A673 (cell line): ENCODE measurements around the gene NDUFB2. TPM values are rescaled to one million over a fixed set of nuclear protein-coding genes. Genes with fewer than 3 reads are reported as not detected.

ENCODE experiments used
- Bru-seq: library from RNA; stranded (reverse); fragments of 400-500 nt; gene quantifications from one replicate; lab custom pipeline; 2021; lab: Mats Ljungman, UMichigan
- BruChase-seq, 2 experiments: library from RNA; stranded (reverse); fragments of 400-500 nt; gene quantifications; one replicate each; lab custom pipeline; 2021; lab: Mats Ljungman, UMichigan
- BruUV-seq: library from RNA; stranded (reverse); fragments of 400-500 nt; replicated peaks from 2 replicates; lab custom pipeline; 2021; lab: Mats Ljungman, UMichigan
- CTCF ChIA-PET: fragments of 300-600 bp; sonication (Branson Sonifier 250); formaldehyde crosslinking; loops from one replicate; lab custom pipeline; 2022; ENCODE audit warnings: antibody characterized with exemption; lab: Charles Lee
- POLR2A ChIA-PET: fragments of 300-600 bp; sonication (Branson Sonifier 250); formaldehyde crosslinking; loops from one replicate; lab custom pipeline; 2022; ENCODE audit warnings: antibody characterized with exemption; ENCODE audit not compliant: low non-redundant PET; lab: Charles Lee
- DNase-seq: peaks from one replicate; pipeline ENCODE4 v3.0.0-alpha.2; 2015; ENCODE audit warnings: low spot score
- H3K27ac ChIP-seq: fragments of 200-600 bp; sonication (generic); 2 replicates; pipeline ENCODE4 v1.5.1; 2016; ENCODE audit warnings: mixed run types, low read depth, mild to moderate bottlenecking, mixed read lengths, antibody characterized with exemption, low read length; ENCODE audit not compliant: poor library complexity, severe bottlenecking
- H3K27me3 ChIP-seq: fragments of 200-600 bp; sonication (generic); replicated peaks from 2 replicates; pipeline ENCODE4 v1.6.1; 2017; ENCODE audit warnings: mixed run types, low read depth, mild to moderate bottlenecking, mixed read lengths, antibody characterized with exemption, low read length; ENCODE audit not compliant: insufficient read depth, poor library complexity
- H3K36me3 ChIP-seq: fragments of 200-600 bp; sonication (generic); 2 replicates; pipeline ENCODE4 v1.6.1; 2016; ENCODE audit warnings: mixed run types, mild to moderate bottlenecking, mixed read lengths, antibody characterized with exemption, low read length; ENCODE audit not compliant: insufficient read depth, poor library complexity, severe bottlenecking
- H3K4me1 ChIP-seq: fragments of 200-600 bp; sonication (generic); 2 replicates; pipeline ENCODE4 v1.6.1; 2017; ENCODE audit warnings: mixed run types, mild to moderate bottlenecking, mixed read lengths, antibody characterized with exemption, low read length; ENCODE audit not compliant: insufficient read depth, poor library complexity, severe bottlenecking
- H3K4me3 ChIP-seq: fragments of 200-600 bp; sonication (generic); 2 replicates; pipeline ENCODE4 v1.5.1; 2016; ENCODE audit warnings: low read depth, mixed run types, mild to moderate bottlenecking, mixed read lengths, low read length; ENCODE audit not compliant: poor library complexity, severe bottlenecking
- H3K9me3 ChIP-seq: fragments of 200-600 bp; sonication (generic); 2 replicates; pipeline ENCODE4 v1.6.1; 2016; ENCODE audit warnings: mixed run types, low read depth, mild to moderate bottlenecking, mixed read lengths, antibody characterized with exemption, low read length; ENCODE audit not compliant: poor library complexity, severe bottlenecking
- EZH2 ChIP-seq: fragments of 200-600 bp; sonication (generic); IDR thresholded peaks from 2 replicates; pipeline ENCODE4 v1.6.1; 2017; ENCODE audit warnings: borderline replicate concordance, low read depth, mild to moderate bottlenecking, mixed read lengths, antibody characterized with exemption, low read length; ENCODE audit not compliant: poor library complexity, severe bottlenecking
- intact Hi-C: fragments of 100-400 bp; cut with micrococcal nuclease; formaldehyde crosslinking; loops from one replicate; pipeline ENCODE4 v1.10.0; 2022; ENCODE audit not compliant: unreplicated experiment
- long read RNA-seq: library from polyadenylated mRNA; stranded (forward); transcript quantifications from one replicate; pipeline ENCODE4 v2.0.0, GENCODE V29; 2022
- total RNA-seq: library from RNA; stranded (reverse); gene quantifications from 2 replicates; pipeline ENCODE4 v1.2.3, GENCODE V29; 2021
- TF ChIP-seq, protein P1 (sequence below): fragments of 300-800, 200-600 bp; sonication (generic); conservative IDR thresholded peaks from 2 replicates; pipeline ENCODE4 v1.5.1; 2017; ENCODE audit warnings: low read depth, mild to moderate bottlenecking, antibody characterized with exemption, low read length, moderate library complexity, mixed read lengths

The NDUFB2 gene
- total RNA-seq (180 and 192 TPM in 2 replicates), Bru-seq, nascent RNA (percentile 70 among the genes with signal in this experiment), BruChase-seq, experiment 1, labeled RNA remaining after a 2-hour chase (percentile 68 among the genes with signal in this experiment), BruChase-seq, experiment 2, labeled RNA remaining after a 6-hour chase (percentile 73 among the genes with signal in this experiment)
- long read RNA-seq, transcript NDUFB2-201 (4 exons, 504 nt) = major isoform, 198 of 211 reads
- long read RNA-seq, partial matches to known transcripts = 0 of 211 reads
- long read RNA-seq, other reads (novel, unspliced or antisense) = 6 of 211 reads

DNA sequence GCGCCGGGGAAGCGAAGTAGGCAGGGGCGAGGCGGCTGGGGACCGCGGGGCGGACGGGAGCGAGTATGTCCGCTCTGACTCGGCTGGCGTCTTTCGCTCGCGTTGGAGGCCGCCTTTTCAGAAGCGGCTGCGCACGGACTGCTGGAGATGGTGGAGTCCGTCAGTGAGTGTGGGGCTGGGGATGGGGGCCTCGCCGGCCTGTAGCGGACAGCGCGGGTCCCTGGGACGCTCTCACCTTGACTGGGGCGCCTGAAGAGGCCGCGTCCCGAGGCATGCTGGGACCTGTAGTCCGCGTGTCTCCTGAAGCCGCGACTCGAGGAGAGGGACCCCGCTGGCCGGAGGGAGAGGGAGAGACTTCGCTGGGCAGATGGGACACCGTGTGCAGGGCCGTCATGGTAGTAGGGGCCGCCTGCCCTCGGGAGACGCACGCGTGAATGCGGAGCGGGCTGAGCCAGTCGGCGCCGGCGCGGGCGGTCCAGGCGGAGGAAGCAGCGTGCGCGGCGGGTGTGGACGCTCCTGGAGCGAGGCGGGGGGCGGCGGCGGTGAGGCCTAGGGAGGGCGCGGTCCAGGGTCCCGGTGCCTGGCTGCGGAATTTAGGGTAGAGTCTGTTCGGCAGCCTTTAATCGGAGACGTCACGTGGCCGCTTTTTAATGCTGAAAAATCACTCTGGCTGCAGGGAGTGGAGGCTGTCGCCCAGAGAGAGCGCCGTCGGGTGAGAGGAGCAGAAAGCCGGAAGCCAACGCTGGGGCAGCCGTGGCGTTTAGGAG, at the start of gene NDUFB2:
Gene NDUFB2 (plus strand): TSS at position 29 of the 767 bp plus-strand sequence. CDS start 37 bp downstream, at position 66.
- H3K27me3 ChIP-seq = no peaks in the 10 kb centered on the region
- H3K27ac ChIP-seq = peak within 1 kb of the TSS; percentile 89
- no peaks in the 10 kb centered on the region for H3K9me3 ChIP-seq
- POLR2A ChIA-PET = interaction anchor here (0.6 kb wide), 1 partner anchor 133 kb away, joined by 13 read pairs; no protein-coding TSS in a partner anchor
- H3K4me3 ChIP-seq = peak within 1 kb of the TSS; percentile 81
- TF ChIP-seq, protein P1, sequence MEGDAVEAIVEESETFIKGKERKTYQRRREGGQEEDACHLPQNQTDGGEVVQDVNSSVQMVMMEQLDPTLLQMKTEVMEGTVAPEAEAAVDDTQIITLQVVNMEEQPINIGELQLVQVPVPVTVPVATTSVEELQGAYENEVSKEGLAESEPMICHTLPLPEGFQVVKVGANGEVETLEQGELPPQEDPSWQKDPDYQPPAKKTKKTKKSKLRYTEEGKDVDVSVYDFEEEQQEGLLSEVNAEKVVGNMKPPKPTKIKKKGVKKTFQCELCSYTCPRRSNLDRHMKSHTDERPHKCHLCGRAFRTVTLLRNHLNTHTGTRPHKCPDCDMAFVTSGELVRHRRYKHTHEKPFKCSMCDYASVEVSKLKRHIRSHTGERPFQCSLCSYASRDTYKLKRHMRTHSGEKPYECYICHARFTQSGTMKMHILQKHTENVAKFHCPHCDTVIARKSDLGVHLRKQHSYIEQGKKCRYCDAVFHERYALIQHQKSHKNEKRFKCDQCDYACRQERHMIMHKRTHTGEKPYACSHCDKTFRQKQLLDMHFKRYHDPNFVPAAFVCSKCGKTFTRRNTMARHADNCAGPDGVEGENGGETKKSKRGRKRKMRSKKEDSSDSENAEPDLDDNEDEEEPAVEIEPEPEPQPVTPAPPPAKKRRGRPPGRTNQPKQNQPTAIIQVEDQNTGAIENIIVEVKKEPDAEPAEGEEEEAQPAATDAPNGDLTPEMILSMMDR = no peak
- TF ChIP-seq EZH2 = no peak
- no peaks in the 10 kb centered on the region for H3K36me3 ChIP-seq
- CTCF ChIA-PET = interaction anchor here (0.7 kb wide), 1 partner anchor 444 kb away, joined by 6 read pairs; no protein-coding TSS in a partner anchor
- no TSS peak for BruUV-seq
- H3K4me1 ChIP-seq = peaks cover 15% of the 10 kb centered on the region
- intact Hi-C loops = loop anchor here (10.0 kb wide), 1 partner anchor 838 kb away; no protein-coding TSS in a partner anchor
- DNase-seq = peak; percentile 89

DNA sequence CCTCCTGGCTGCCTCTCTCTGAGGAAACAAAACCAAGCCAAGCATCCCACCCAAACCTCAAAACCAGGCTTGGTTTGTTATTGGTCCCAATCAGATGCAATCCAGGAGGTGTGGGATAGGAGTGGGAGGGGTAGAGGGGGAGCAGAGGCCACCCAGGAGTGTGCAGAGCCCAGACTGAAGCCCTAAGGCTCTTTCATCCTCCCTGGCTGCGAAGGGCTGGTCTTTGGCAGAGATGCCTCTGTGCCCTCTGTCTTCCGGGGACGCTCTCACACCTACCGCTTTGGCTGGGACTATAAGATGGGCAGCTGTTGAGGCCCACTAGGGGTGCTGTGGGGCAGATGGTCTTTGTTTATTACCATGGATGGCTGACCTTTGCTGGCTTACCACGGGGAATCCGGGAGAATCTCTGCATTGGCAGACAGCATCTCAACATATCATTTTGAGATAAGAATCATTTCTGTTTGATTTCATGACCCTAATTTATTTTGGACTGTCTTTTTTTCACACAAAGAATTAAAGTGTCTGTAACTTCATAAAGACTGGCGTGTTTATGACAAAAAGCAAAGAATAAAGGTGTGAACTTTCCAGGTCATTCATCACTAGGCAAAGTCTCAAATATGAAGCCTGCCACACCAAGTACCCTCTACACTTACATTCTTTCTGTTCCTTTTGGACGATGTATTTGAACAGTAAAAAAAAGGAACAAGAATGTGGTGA, 49.4 kb upstream of the NDUFB2 start:
- ChIA-PET POLR2A (no interaction called here), CTCF (interaction anchor here (0.5 kb wide), 1 partner anchor 19 kb away, joined by 3 read pairs; no protein-coding TSS in a partner anchor)
- Histone ChIP-seq H3K9me3 (no peaks in the 10 kb centered on the region), H3K36me3 (no peaks in the 10 kb centered on the region), H3K4me1 (no peaks in the 10 kb centered on the region), H3K4me3 (no peak overlapping the region), H3K27me3 (no peaks in the 10 kb centered on the region), H3K27ac (no peak overlapping the region)
- intact Hi-C loops = no loop called here
- DNase-seq = no peak
- TF ChIP-seq, protein P1 = peak; percentile 48; the same call in 1 of the 2 replicates
- TF ChIP-seq EZH2 = no peak
- no TSS peak for BruUV-seq
